Measurements from ENCODE around the gene TAF11. TPM values are rescaled to one million over a fixed set of nuclear protein-coding genes. Genes with fewer than 3 reads are reported as not detected.

TAF11 gene
- total RNA-seq, 4 donors from 2014 or later: 16.9 to 33.9 (median 26.4) TPM

GRCh38 chr6:34928695-34929094, 40.9 kb upstream of the TAF11 start:
- DNase-seq (ENCODE audit: low spot score in 2 of 2): no peak
- no peaks in the 10 kb centered on the region for H3K27me3 ChIP-seq
- no peak overlapping the region for H3K27ac ChIP-seq
- no peak overlapping the region for H3K4me3 ChIP-seq
- no peaks in the 10 kb centered on the region for H3K4me1 ChIP-seq
- 62% methylated on average over 1 of the region's 1 CpG for WGBS
- no peaks in the 10 kb centered on the region for H3K9me3 ChIP-seq
- TF ChIP-seq POLR2A (IDR thresholded peaks at IDR 0.05) (no peak), EP300 (IDR thresholded peaks at IDR 0.05) (no peak), POLR2AphosphoS5 (IDR thresholded peaks at IDR 0.05) (no peak), CTCF (IDR thresholded peaks at IDR 0.05) (no peak)
- no peaks in the 10 kb centered on the region for H3K36me3 ChIP-seq

- no peak for TF ChIP-seq POLR2A (IDR thresholded peaks at IDR 0.05)
- TF ChIP-seq EP300 (IDR thresholded peaks at IDR 0.05): no peak
- TF ChIP-seq POLR2AphosphoS5 (IDR thresholded peaks at IDR 0.05): no peak
- no peak for TF ChIP-seq CTCF (IDR thresholded peaks at IDR 0.05)
- Histone ChIP-seq H3K36me3 (no peaks in the 10 kb centered on the region), H3K27me3 (no peaks in the 10 kb centered on the region), H3K27ac (no peak overlapping the region), H3K4me1 (no peaks in the 10 kb centered on the region), H3K4me3 (no peak overlapping the region), H3K9me3 (no peaks in the 10 kb centered on the region)
- no peak for DNase-seq (ENCODE audit: low spot score in 2 of 2)
- WGBS: 96% methylated on average over 3 of the region's 3 CpGs
Observed at GRCh38 chr6:34928220-34928619, 40.4 kb upstream of the TAF11 start.

- no peak overlapping the region for H3K4me3 ChIP-seq
- DNase-seq (ENCODE audit: low spot score in 2 of 2): no peak
- no peak overlapping the region for H3K27ac ChIP-seq
- H3K4me1 ChIP-seq: no peaks in the 10 kb centered on the region
- H3K36me3 ChIP-seq: no peaks in the 10 kb centered on the region
- no peaks in the 10 kb centered on the region for H3K27me3 ChIP-seq
- no peaks in the 10 kb centered on the region for H3K9me3 ChIP-seq
- TF ChIP-seq POLR2AphosphoS5 (IDR thresholded peaks at IDR 0.05) (no peak), EP300 (IDR thresholded peaks at IDR 0.05) (no peak), POLR2A (IDR thresholded peaks at IDR 0.05) (no peak), CTCF (IDR thresholded peaks at IDR 0.05) (no peak)
Observed at GRCh38 chr6:34926655-34927054, 38.8 kb upstream of the TAF11 start.

GRCh38 chr6:34924831-34925625, 37.2 kb upstream of the TAF11 start:
- DNase-seq (ENCODE audit: low spot score in 2 of 2): no peak
- 95% methylated on average over 9 of the region's 9 CpGs for whole genome bisulfite sequencing

More at GRCh38 chr6:34924831-34925625, 37.2 kb upstream of the TAF11 start:
- TF ChIP-seq CTCF (IDR thresholded peaks at IDR 0.05): no peak
- TF ChIP-seq EP300 (IDR thresholded peaks at IDR 0.05): no peak
- TF ChIP-seq POLR2AphosphoS5 (IDR thresholded peaks at IDR 0.05): no peak
- no peak for TF ChIP-seq POLR2A (IDR thresholded peaks at IDR 0.05)
- H3K27ac ChIP-seq: no peak overlapping the region
- no peaks in the 10 kb centered on the region for H3K9me3 ChIP-seq
- H3K4me1 ChIP-seq: no peaks in the 10 kb centered on the region
- no peaks in the 10 kb centered on the region for H3K27me3 ChIP-seq
- no peak overlapping the region for H3K4me3 ChIP-seq
- no peaks in the 10 kb centered on the region for H3K36me3 ChIP-seq
